Mammary epithelial cell (primary cell): ENCODE results near the gene NFATC1.

Experiments
- CTCF ChIP-seq, 2 donors: IDR thresholded peaks in 1 of 2; conservative IDR thresholded peaks in 1 of 2; 2 replicates each; pipeline ENCODE4 v1.5.1; 2011 to 2012; ENCODE audit warnings: inconsistent platforms in 2 of 2, low read length in 2 of 2, mild to moderate bottlenecking in 2 of 2, control low read depth in 1 of 2, low read depth in 1 of 2; ENCODE audit not compliant: insufficient read depth in 1 of 2; ENCODE audit errors: extremely low read depth in 1 of 2
- EZH2 ChIP-seq: IDR thresholded peaks from 2 replicates; pipeline ENCODE4 v1.6.1; 2012; ENCODE audit warnings: low read length, inconsistent platforms, borderline replicate concordance

GRCh38 chr18:79384151-79384807 is 11.5 kb upstream of the NFATC1 start:
- TF ChIP-seq CTCF (conservative IDR thresholded peaks at IDR 0.05 in 1 of 2, IDR thresholded peaks at IDR 0.05 in 1 of 2; ENCODE audit: extremely low read depth in 1 of 2, insufficient read depth in 1 of 2, low read depth in 1 of 2, low read length in 2 of 2): no peak
- no peak for TF ChIP-seq EZH2
